ENCODE results near the gene NELL1. TPM values are rescaled to one million over a fixed set of nuclear protein-coding genes. Genes with fewer than 3 reads are reported as not detected.

NELL1 gene
- total RNA-seq, 6 donors from 2014 or later: 0.26 TPM; not detected in 5

- no peak for DNase-seq
Observed at GRCh38 chr11:21622995-21623394, 953.6 kb downstream of the NELL1 start.

More at GRCh38 chr11:21622995-21623394, 953.6 kb downstream of the NELL1 start:
- H3K9me3 ChIP-seq: no peaks in the 10 kb centered on the region
- no peak overlapping the region for H3K27ac ChIP-seq
- no peak for ATAC-seq (ENCODE audit: low FRiP score in 2 of 2)
- H3K27me3 ChIP-seq: no peaks in the 10 kb centered on the region
- WGBS, 2 donors: 68 to 76% methylated on average over 3 of the region's 3 CpGs
- H3K4me1 ChIP-seq: no peaks in the 10 kb centered on the region
- no peak overlapping the region for H3K4me3 ChIP-seq
- H3K36me3 ChIP-seq: no peaks in the 10 kb centered on the region
- TF ChIP-seq EP300 (IDR thresholded peaks at IDR 0.05): no peak
- no peak for TF ChIP-seq POLR2AphosphoS5 (IDR thresholded peaks at IDR 0.05)
- TF ChIP-seq POLR2A (IDR thresholded peaks at IDR 0.05): no peak
- TF ChIP-seq, protein P1, sequence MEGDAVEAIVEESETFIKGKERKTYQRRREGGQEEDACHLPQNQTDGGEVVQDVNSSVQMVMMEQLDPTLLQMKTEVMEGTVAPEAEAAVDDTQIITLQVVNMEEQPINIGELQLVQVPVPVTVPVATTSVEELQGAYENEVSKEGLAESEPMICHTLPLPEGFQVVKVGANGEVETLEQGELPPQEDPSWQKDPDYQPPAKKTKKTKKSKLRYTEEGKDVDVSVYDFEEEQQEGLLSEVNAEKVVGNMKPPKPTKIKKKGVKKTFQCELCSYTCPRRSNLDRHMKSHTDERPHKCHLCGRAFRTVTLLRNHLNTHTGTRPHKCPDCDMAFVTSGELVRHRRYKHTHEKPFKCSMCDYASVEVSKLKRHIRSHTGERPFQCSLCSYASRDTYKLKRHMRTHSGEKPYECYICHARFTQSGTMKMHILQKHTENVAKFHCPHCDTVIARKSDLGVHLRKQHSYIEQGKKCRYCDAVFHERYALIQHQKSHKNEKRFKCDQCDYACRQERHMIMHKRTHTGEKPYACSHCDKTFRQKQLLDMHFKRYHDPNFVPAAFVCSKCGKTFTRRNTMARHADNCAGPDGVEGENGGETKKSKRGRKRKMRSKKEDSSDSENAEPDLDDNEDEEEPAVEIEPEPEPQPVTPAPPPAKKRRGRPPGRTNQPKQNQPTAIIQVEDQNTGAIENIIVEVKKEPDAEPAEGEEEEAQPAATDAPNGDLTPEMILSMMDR (IDR thresholded peaks at IDR 0.05): no peak

Small RNA genes within 50 kb of the gene (small RNA-seq; reads per million reads assigned to genes)
- gene RNA5SP336 (153 to 386 (median 160) reads per million in 4 donors), gene RNA5SP337 (0 reads per million in 4 donors)

Other genes with a start within 250 kb of the NELL1 start
- gene SLC6A5, start 70.0 kb upstream of the NELL1 start, total RNA-seq: not detected

Data from upper lobe of left lung (tissue), 6 donors.